ENCODE data around the gene HCN2. TPM values are rescaled to one million over a fixed set of nuclear protein-coding genes. Genes with fewer than 3 reads are reported as not detected.

The HCN2 gene
- total and polyA plus RNA-seq, 10 of the 15 experiments (the other 5 are each of a cell fraction or from before 2014, with no cell fraction given), result 0.01 to 0.54 (median 0.08) TPM; not detected in 4

DNA sequence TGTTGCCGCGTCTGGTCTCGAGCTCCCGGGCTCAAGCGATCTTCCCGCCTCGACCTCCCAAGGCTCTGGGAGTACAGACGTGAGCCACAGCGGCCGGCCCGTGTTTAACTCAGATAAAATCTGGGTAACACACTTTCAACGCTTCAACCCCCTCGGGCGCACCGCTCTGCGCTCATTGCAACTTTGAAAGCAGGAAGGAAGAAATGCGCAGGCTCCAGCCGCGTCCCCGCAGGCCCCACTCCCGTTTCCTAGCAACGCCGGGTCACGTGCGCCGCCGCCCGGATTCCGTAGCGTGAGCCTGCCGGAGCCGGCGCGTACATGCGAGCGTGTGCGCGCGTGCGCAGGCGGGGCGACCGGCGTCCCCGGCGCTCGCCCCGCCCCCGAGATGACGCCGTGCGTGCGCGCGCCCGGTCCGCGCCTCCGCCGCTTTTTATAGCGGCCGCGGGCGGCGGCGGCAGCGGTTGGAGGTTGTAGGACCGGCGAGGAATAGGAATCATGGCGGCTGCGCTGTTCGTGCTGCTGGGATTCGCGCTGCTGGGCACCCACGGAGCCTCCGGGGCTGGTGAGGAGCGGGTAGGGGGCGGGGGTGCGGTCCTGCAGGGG lies 17.4 kb upstream of the HCN2 start, which contains the start of gene BSG (continued):
- TF ChIP-seq, protein P1, sequence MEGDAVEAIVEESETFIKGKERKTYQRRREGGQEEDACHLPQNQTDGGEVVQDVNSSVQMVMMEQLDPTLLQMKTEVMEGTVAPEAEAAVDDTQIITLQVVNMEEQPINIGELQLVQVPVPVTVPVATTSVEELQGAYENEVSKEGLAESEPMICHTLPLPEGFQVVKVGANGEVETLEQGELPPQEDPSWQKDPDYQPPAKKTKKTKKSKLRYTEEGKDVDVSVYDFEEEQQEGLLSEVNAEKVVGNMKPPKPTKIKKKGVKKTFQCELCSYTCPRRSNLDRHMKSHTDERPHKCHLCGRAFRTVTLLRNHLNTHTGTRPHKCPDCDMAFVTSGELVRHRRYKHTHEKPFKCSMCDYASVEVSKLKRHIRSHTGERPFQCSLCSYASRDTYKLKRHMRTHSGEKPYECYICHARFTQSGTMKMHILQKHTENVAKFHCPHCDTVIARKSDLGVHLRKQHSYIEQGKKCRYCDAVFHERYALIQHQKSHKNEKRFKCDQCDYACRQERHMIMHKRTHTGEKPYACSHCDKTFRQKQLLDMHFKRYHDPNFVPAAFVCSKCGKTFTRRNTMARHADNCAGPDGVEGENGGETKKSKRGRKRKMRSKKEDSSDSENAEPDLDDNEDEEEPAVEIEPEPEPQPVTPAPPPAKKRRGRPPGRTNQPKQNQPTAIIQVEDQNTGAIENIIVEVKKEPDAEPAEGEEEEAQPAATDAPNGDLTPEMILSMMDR (IDR thresholded peaks at IDR 0.05 in 2 of 3, conservative IDR thresholded peaks at IDR 0.05 in 1 of 3; ENCODE audit: control insufficient read depth in 2 of 3, extremely low read depth in 1 of 3, insufficient read depth in 1 of 3, low read depth in 3 of 3, low read length in 3 of 3), result no peak
- TF ChIP-seq, protein P2, sequence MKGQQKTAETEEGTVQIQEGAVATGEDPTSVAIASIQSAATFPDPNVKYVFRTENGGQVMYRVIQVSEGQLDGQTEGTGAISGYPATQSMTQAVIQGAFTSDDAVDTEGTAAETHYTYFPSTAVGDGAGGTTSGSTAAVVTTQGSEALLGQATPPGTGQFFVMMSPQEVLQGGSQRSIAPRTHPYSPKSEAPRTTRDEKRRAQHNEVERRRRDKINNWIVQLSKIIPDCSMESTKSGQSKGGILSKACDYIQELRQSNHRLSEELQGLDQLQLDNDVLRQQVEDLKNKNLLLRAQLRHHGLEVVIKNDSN (IDR thresholded peaks at IDR 0.05; ENCODE audit: borderline replicate concordance, extremely low read length, insufficient read depth, low read depth, low read length), result peak; percentile 97
- no peak for TF ChIP-seq ZNF274 (IDR thresholded peaks at IDR 0.05; ENCODE audit: insufficient read depth, insufficient read length)
- TF ChIP-seq, protein P3, sequence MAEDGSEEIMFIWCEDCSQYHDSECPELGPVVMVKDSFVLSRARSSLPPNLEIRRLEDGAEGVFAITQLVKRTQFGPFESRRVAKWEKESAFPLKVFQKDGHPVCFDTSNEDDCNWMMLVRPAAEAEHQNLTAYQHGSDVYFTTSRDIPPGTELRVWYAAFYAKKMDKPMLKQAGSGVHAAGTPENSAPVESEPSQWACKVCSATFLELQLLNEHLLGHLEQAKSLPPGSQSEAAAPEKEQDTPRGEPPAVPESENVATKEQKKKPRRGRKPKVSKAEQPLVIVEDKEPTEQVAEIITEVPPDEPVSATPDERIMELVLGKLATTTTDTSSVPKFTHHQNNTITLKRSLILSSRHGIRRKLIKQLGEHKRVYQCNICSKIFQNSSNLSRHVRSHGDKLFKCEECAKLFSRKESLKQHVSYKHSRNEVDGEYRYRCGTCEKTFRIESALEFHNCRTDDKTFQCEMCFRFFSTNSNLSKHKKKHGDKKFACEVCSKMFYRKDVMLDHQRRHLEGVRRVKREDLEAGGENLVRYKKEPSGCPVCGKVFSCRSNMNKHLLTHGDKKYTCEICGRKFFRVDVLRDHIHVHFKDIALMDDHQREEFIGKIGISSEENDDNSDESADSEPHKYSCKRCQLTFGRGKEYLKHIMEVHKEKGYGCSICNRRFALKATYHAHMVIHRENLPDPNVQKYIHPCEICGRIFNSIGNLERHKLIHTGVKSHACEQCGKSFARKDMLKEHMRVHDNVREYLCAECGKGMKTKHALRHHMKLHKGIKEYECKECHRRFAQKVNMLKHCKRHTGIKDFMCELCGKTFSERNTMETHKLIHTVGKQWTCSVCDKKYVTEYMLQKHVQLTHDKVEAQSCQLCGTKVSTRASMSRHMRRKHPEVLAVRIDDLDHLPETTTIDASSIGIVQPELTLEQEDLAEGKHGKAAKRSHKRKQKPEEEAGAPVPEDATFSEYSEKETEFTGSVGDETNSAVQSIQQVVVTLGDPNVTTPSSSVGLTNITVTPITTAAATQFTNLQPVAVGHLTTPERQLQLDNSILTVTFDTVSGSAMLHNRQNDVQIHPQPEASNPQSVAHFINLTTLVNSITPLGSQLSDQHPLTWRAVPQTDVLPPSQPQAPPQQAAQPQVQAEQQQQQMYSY (CRISPR knock-in tag; IDR thresholded peaks at IDR 0.05), result no peak
- no peak for TF ChIP-seq MYB (IDR thresholded peaks at IDR 0.05; ENCODE audit: borderline replicate concordance, low read depth, low read length)
- TF ChIP-seq, protein P4, sequence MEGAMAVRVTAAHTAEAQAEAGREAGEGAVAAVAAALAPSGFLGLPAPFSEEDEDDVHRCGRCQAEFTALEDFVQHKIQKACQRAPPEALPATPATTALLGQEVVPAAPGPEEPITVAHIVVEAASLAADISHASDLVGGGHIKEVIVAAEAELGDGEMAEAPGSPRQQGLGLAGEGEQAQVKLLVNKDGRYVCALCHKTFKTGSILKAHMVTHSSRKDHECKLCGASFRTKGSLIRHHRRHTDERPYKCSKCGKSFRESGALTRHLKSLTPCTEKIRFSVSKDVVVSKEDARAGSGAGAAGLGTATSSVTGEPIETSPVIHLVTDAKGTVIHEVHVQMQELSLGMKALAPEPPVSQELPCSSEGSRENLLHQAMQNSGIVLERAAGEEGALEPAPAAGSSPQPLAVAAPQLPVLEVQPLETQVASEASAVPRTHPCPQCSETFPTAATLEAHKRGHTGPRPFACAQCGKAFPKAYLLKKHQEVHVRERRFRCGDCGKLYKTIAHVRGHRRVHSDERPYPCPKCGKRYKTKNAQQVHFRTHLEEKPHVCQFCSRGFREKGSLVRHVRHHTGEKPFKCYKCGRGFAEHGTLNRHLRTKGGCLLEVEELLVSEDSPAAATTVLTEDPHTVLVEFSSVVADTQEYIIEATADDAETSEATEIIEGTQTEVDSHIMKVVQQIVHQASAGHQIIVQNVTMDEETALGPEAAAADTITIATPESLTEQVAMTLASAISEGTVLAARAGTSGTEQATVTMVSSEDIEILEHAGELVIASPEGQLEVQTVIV (IDR thresholded peaks at IDR 0.05; ENCODE audit: borderline replicate concordance, partially characterized antibody), result no peak
- TF ChIP-seq, protein P5, sequence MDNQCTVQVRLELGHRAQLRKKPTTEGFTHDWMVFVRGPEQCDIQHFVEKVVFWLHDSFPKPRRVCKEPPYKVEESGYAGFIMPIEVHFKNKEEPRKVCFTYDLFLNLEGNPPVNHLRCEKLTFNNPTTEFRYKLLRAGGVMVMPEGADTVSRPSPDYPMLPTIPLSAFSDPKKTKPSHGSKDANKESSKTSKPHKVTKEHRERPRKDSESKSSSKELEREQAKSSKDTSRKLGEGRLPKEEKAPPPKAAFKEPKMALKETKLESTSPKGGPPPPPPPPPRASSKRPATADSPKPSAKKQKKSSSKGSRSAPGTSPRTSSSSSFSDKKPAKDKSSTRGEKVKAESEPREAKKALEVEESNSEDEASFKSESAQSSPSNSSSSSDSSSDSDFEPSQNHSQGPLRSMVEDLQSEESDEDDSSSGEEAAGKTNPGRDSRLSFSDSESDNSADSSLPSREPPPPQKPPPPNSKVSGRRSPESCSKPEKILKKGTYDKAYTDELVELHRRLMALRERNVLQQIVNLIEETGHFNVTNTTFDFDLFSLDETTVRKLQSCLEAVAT (IDR thresholded peaks at IDR 0.05), result no peak
- TF ChIP-seq, protein P6, sequence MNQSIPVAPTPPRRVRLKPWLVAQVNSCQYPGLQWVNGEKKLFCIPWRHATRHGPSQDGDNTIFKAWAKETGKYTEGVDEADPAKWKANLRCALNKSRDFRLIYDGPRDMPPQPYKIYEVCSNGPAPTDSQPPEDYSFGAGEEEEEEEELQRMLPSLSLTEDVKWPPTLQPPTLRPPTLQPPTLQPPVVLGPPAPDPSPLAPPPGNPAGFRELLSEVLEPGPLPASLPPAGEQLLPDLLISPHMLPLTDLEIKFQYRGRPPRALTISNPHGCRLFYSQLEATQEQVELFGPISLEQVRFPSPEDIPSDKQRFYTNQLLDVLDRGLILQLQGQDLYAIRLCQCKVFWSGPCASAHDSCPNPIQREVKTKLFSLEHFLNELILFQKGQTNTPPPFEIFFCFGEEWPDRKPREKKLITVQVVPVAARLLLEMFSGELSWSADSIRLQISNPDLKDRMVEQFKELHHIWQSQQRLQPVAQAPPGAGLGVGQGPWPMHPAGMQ (IDR thresholded peaks at IDR 0.05; ENCODE audit: borderline replicate concordance), result no peak
- peak; percentile 92 for TF ChIP-seq RAD51 (IDR thresholded peaks at IDR 0.05)
- TF ChIP-seq BMI1 (IDR thresholded peaks at IDR 0.05; ENCODE audit: borderline replicate concordance), result peak; percentile 95
- peak; percentile 59; the same call in 1 of the 2 replicates for TF ChIP-seq TBL1XR1 (IDR thresholded peaks at IDR 0.05; ENCODE audit: low read depth, low read length)
- TF ChIP-seq ZNF217 (IDR thresholded peaks at IDR 0.05), result no peak
- TF ChIP-seq ZSCAN29 (IDR thresholded peaks at IDR 0.05), result no peak
- TF ChIP-seq, protein P7, sequence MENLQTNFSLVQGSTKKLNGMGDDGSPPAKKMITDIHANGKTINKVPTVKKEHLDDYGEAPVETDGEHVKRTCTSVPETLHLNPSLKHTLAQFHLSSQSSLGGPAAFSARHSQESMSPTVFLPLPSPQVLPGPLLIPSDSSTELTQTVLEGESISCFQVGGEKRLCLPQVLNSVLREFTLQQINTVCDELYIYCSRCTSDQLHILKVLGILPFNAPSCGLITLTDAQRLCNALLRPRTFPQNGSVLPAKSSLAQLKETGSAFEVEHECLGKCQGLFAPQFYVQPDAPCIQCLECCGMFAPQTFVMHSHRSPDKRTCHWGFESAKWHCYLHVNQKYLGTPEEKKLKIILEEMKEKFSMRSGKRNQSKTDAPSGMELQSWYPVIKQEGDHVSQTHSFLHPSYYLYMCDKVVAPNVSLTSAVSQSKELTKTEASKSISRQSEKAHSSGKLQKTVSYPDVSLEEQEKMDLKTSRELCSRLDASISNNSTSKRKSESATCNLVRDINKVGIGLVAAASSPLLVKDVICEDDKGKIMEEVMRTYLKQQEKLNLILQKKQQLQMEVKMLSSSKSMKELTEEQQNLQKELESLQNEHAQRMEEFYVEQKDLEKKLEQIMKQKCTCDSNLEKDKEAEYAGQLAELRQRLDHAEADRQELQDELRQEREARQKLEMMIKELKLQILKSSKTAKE (IDR thresholded peaks at IDR 0.05; ENCODE audit: low read depth, poor library complexity, severe bottlenecking), result no peak
